Pancreas (tissue), 10 donors: ENCODE data around the gene CHIA. TPM values are rescaled to one million over a fixed set of nuclear protein-coding genes. Genes with fewer than 3 reads are reported as not detected.

Source experiments
- ATAC-seq, 4 donors: fragments of 200-7000 bp; cut with Tn5 transposase; one replicate each; pipeline versions ENCODE4 v1.8.0 to v1.9.1; 2020; ENCODE audit warnings: mild to moderate bottlenecking in 4 of 4, moderate library complexity in 4 of 4
- DNase-seq, 6 donors: peaks; one replicate each; pipeline ENCODE4 v3.0.0-alpha.2; 2020
- FAIRE-seq: peaks from 2 replicates; lab custom pipeline; 2012; peaks lifted over from hg19 to GRCh38; lab: Jason Lieb, UNC
- H3K27ac ChIP-seq, 4 donors: fragments of 200-600 bp; sonication (generic); 1 replicate in 3 of 4; 2 replicates in 1 of 4; pipeline versions ENCODE4 v1.5.0 to v1.8.0; 2020
- H3K27me3 ChIP-seq, 4 donors: fragments of 200-600 bp; one replicate each; pipeline ENCODE4 v1.8.0; 2021
- H3K36me3 ChIP-seq, 3 donors: fragments of 200-600 bp; sonication (generic) in 1 of 3; one replicate each; pipeline versions ENCODE4 v1.5.0 to v1.8.0; 2020 to 2021
- H3K4me1 ChIP-seq, 3 donors: fragments of 200-600 bp; one replicate each; pipeline ENCODE4 v1.8.0; 2021
- H3K4me3 ChIP-seq, 4 donors: fragments of 200-600 bp; sonication (generic) in 2 of 4; one replicate each; pipeline versions ENCODE4 v1.5.0 to v1.8.0; 2020 to 2021
- H3K9me3 ChIP-seq, 4 donors: fragments of 200-600 bp; one replicate each; pipeline ENCODE4 v1.8.0; 2021
- CTCF ChIP-seq, 4 donors: fragments of 200-600 bp; sonication (generic) in 3 of 4; IDR thresholded peaks; one replicate each; pipeline versions ENCODE4 v1.5.0 to v1.8.0; 2021; ENCODE audit warnings: antibody characterized with exemption in 4 of 4
- WGBS, 2 donors: extraction: QIAGEN DNeasy Blood & Tissue Kit; methylation state at CpG; one replicate each; pipeline ENCODE4 v1.1.7; 2013; 5-methylcytosine and 5-hydroxymethylcytosine counted together
- intact Hi-C, 3 donors: fragments of 100-400 bp; cut with DNase I; formaldehyde crosslinking; loops; one replicate each; pipeline versions ENCODE4 v1.11.1 to v1.14.2; 2022
- polyA plus RNA-seq, 2 donors: library from polyadenylated mRNA; stranded (reverse); fragments of 200-250 nt; gene quantifications; one replicate each; pipeline ENCODE4 v1.2.3, GENCODE V29; 2013
- total RNA-seq, 6 donors: library from RNA; stranded (reverse); fragmentation: NEBNext Ultra II Directional in 4 of 6; extraction: Animal tissue kit (Norgen Biotek cat#: 25700) in 4 of 6; gene quantifications; one replicate each; pipeline versions ENCODE4 v1.2.1 to v1.2.4, GENCODE V29; 2021 to 2023
- donor health status: healthy with polysubstance abuse.
- donor health status: DM: no; HTN: no; CAD: no; lungs with moderate emphysema.
- donor health status: DM: no; HTN: no; CAD: no.
- donor health status: control.
- donor health status: control.
- donor health status: Bipolar disorder and iron deficiency.
- donor health status: DM: yes; HTN: yes; CAD: no.
- donor health status: DM: no; HTN: no; CAD: no.
- donor health status: DM: no; HTN: no; CAD: no.
- donor health status: DM: yes; HTN: yes; CAD: no.

CHIA gene
- total and polyA plus RNA-seq, 8 donors = 0.05 TPM; not detected in 7

- Histone ChIP-seq H3K36me3 (no peaks in the 10 kb centered on the region), H3K9me3 (no peaks in the 10 kb centered on the region), H3K4me1 (no peaks in the 10 kb centered on the region), H3K4me3 (no peak overlapping the region), H3K27me3 (no peaks in the 10 kb centered on the region), H3K27ac (no peak overlapping the region)
- ATAC-seq (no peak), DNase-seq (no peak), FAIRE-seq (no peak)
- TF ChIP-seq CTCF (IDR thresholded peaks at IDR 0.05) = no peak
- intact Hi-C loops = no loop called here
These were observed 10.4 kb upstream of the CHIA start for GRCh38 chr1:111280267-111280666.

DNA sequence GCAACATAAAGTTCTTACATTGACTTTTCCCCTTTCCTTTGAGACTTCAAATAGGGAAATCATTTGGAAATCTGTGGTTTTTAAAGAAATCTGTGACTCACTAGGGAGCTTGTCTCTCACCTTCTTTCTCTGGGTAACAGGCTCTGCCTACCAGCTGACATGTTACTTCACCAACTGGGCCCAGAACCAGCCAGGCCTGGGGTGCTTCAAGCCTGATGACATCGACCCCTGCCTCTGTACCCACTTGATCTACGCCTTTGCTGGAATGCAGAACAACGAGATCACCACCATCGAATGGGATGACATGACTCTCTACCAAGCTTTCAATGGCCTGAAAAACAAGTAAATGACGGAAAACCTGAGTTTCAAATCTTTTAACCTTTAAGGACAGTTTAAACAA is 9.2 kb upstream of the CHIA start:
- TF ChIP-seq CTCF (IDR thresholded peaks at IDR 0.05) = no peak
- Histone ChIP-seq H3K4me3 (no peak overlapping the region), H3K9me3 (no peaks in the 10 kb centered on the region), H3K27ac (no peak overlapping the region), H3K27me3 (no peaks in the 10 kb centered on the region), H3K4me1 (no peaks in the 10 kb centered on the region), H3K36me3 (no peaks in the 10 kb centered on the region)
- no peak for ATAC-seq
- no peak for FAIRE-seq
- intact Hi-C loops = no loop called here
- 77 to 79% methylated on average over 5 of the region's 5 CpGs for WGBS, 2 donors
- DNase-seq = no peak

GRCh38 chr1:111283838-111284237 is 6.8 kb upstream of the CHIA start:
- no peak for DNase-seq
- no peak for ATAC-seq
- TF ChIP-seq CTCF (IDR thresholded peaks at IDR 0.05) = no peak
- no peak overlapping the region for H3K27ac ChIP-seq
- no peaks in the 10 kb centered on the region for H3K9me3 ChIP-seq
- FAIRE-seq = no peak
- intact Hi-C loops = no loop called here
- no peaks in the 10 kb centered on the region for H3K4me1 ChIP-seq
- no peak overlapping the region for H3K4me3 ChIP-seq
- no peaks in the 10 kb centered on the region for H3K36me3 ChIP-seq
- no peaks in the 10 kb centered on the region for H3K27me3 ChIP-seq

DNA sequence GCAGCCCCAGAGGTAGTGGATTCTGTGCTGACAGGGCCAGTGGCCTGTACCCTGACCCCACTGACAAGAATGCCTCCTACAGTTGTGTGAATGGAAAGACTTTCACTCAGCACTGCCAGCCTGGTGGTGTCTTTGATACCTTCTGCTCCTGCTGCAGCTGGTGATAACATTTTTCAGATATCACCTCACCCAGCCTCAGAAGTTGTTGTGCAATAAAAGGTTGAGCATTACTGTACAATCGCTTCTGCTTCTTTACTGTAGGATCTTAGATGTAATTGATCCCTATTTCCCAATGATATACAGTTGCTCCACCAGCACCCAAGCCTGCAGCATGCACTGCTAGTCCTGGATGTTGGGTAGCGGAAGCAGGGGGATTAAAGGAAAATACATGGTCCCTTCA is 4.8 kb upstream of the CHIA start:
- intact Hi-C loops = no loop called here
- FAIRE-seq (no peak), DNase-seq (no peak), ATAC-seq (no peak)
- Histone ChIP-seq H3K27me3 (no peaks in the 10 kb centered on the region), H3K4me1 (no peaks in the 10 kb centered on the region), H3K36me3 (no peaks in the 10 kb centered on the region), H3K4me3 (no peak overlapping the region), H3K27ac (no peak overlapping the region), H3K9me3 (no peaks in the 10 kb centered on the region)
- WGBS, 2 donors = 68% methylated on average over 2 of the region's 2 CpGs
- no peak for TF ChIP-seq CTCF (IDR thresholded peaks at IDR 0.05)

DNA sequence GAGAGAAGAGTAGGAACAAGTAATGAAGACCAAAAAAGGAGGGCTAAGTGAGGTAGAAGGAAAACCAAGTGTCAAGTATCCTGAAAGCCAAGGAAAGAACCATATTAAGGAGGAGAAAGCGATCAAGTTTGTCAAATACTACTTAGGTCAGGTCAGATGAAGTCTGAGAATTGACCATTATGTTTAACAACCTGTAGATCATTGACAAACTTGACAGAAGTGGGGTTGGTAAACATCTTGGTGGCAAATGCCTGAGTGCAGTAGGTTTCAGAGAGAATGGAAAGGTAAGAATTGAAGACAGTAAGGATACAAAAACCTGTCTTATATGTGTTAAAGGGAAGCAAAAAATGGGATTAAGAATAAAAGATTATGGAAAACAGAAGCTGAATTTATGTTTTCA is 3.7 kb upstream of the CHIA start:
- TF ChIP-seq CTCF (IDR thresholded peaks at IDR 0.05) = no peak
- WGBS, 2 donors = 0 to 13% methylated on average over 1 of the region's 1 CpG
- no peaks in the 10 kb centered on the region for H3K4me1 ChIP-seq
- H3K4me3 ChIP-seq = no peak overlapping the region
- FAIRE-seq (no peak), ATAC-seq (no peak), DNase-seq (no peak)
- H3K36me3 ChIP-seq = no peaks in the 10 kb centered on the region
- no peaks in the 10 kb centered on the region for H3K9me3 ChIP-seq
- no peak overlapping the region for H3K27ac ChIP-seq
- H3K27me3 ChIP-seq = no peaks in the 10 kb centered on the region
- intact Hi-C loops = no loop called here
